ENCODE data around the gene FADS2. TPM values are rescaled to one million over a fixed set of nuclear protein-coding genes. Genes with fewer than 3 reads are reported as not detected.

FADS2 gene
- polyA plus RNA-seq, 1 donor from 2014 or later = 145 TPM

DNA sequence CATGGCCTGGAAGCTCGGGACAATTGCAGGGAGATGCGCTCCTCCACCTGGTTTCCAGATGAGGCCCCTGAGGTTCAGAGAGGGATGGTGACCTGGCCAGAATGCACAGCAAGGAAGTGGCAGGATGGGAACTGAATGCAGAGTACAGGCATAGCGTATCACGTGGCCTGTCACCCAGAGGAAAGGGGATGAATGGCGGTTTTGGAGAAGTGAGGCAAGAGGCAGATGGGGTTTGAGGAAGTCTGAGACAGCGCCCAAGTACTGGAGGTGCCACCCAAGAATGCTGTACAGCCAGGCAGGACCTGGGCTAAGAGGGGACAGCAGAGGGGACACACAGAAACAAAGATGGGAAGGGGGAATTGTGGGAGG lies 84.4 kb downstream of the FADS2 start:
- H3K9me2 ChIP-seq (ENCODE audit: insufficient read depth, low read length) = no peaks in the 10 kb centered on the region
- H3K4me3 ChIP-seq (ENCODE audit: low read length) = no peak overlapping the region
- no peak for TF ChIP-seq RAD21 (conservative IDR thresholded peaks at IDR 0.05)
- TF ChIP-seq POLR2AphosphoS5 (IDR thresholded peaks at IDR 0.05) = no peak
- TF ChIP-seq, protein P1, sequence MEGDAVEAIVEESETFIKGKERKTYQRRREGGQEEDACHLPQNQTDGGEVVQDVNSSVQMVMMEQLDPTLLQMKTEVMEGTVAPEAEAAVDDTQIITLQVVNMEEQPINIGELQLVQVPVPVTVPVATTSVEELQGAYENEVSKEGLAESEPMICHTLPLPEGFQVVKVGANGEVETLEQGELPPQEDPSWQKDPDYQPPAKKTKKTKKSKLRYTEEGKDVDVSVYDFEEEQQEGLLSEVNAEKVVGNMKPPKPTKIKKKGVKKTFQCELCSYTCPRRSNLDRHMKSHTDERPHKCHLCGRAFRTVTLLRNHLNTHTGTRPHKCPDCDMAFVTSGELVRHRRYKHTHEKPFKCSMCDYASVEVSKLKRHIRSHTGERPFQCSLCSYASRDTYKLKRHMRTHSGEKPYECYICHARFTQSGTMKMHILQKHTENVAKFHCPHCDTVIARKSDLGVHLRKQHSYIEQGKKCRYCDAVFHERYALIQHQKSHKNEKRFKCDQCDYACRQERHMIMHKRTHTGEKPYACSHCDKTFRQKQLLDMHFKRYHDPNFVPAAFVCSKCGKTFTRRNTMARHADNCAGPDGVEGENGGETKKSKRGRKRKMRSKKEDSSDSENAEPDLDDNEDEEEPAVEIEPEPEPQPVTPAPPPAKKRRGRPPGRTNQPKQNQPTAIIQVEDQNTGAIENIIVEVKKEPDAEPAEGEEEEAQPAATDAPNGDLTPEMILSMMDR (IDR thresholded peaks at IDR 0.05; ENCODE audit: poor library complexity, severe bottlenecking) = no peak
- no peak for TF ChIP-seq SMC3 (conservative IDR thresholded peaks at IDR 0.05; ENCODE audit: poor library complexity)
- TF ChIP-seq, protein P2, sequence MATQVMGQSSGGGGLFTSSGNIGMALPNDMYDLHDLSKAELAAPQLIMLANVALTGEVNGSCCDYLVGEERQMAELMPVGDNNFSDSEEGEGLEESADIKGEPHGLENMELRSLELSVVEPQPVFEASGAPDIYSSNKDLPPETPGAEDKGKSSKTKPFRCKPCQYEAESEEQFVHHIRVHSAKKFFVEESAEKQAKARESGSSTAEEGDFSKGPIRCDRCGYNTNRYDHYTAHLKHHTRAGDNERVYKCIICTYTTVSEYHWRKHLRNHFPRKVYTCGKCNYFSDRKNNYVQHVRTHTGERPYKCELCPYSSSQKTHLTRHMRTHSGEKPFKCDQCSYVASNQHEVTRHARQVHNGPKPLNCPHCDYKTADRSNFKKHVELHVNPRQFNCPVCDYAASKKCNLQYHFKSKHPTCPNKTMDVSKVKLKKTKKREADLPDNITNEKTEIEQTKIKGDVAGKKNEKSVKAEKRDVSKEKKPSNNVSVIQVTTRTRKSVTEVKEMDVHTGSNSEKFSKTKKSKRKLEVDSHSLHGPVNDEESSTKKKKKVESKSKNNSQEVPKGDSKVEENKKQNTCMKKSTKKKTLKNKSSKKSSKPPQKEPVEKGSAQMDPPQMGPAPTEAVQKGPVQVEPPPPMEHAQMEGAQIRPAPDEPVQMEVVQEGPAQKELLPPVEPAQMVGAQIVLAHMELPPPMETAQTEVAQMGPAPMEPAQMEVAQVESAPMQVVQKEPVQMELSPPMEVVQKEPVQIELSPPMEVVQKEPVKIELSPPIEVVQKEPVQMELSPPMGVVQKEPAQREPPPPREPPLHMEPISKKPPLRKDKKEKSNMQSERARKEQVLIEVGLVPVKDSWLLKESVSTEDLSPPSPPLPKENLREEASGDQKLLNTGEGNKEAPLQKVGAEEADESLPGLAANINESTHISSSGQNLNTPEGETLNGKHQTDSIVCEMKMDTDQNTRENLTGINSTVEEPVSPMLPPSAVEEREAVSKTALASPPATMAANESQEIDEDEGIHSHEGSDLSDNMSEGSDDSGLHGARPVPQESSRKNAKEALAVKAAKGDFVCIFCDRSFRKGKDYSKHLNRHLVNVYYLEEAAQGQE (IDR thresholded peaks at IDR 0.05; ENCODE audit: borderline replicate concordance) = no peak
- no peak for TF ChIP-seq EZH2 (IDR thresholded peaks at IDR 0.05; ENCODE audit: borderline replicate concordance, insufficient read depth, low read length, poor library complexity, severe bottlenecking)
- no peak for TF ChIP-seq MXI1 (conservative IDR thresholded peaks at IDR 0.05; ENCODE audit: poor library complexity, severe bottlenecking)
- no peak for TF ChIP-seq TAF1 (IDR thresholded peaks at IDR 0.05; ENCODE audit: low read depth)
- TF ChIP-seq EP300 (conservative IDR thresholded peaks at IDR 0.05; ENCODE audit: poor library complexity, severe bottlenecking) = no peak
- H3K9me3 ChIP-seq (ENCODE audit: low read length) = no peaks in the 10 kb centered on the region
- no peaks in the 10 kb centered on the region for H3K36me3 ChIP-seq (ENCODE audit: insufficient read depth, low read length)
- no peak overlapping the region for H2AFZ ChIP-seq (ENCODE audit: low read depth, low read length)
- H3K4me2 ChIP-seq (ENCODE audit: low read length) = no peak overlapping the region
- H3K9ac ChIP-seq (ENCODE audit: low read length) = no peak overlapping the region
- H3K79me2 ChIP-seq (replicated peaks; ENCODE audit: insufficient read depth, low read length) = no peaks in the 10 kb centered on the region
- H3K27me3 ChIP-seq (ENCODE audit: insufficient read depth, low read depth, low read length) = peaks cover 12% of the 10 kb centered on the region
- no peaks in the 10 kb centered on the region for H4K20me1 ChIP-seq (ENCODE audit: insufficient read depth)
- no peaks in the 10 kb centered on the region for H3F3A ChIP-seq (ENCODE audit: insufficient read depth, low read length, poor library complexity, severe bottlenecking)
- no peak overlapping the region for H3K27ac ChIP-seq (ENCODE audit: low read length)

DNA sequence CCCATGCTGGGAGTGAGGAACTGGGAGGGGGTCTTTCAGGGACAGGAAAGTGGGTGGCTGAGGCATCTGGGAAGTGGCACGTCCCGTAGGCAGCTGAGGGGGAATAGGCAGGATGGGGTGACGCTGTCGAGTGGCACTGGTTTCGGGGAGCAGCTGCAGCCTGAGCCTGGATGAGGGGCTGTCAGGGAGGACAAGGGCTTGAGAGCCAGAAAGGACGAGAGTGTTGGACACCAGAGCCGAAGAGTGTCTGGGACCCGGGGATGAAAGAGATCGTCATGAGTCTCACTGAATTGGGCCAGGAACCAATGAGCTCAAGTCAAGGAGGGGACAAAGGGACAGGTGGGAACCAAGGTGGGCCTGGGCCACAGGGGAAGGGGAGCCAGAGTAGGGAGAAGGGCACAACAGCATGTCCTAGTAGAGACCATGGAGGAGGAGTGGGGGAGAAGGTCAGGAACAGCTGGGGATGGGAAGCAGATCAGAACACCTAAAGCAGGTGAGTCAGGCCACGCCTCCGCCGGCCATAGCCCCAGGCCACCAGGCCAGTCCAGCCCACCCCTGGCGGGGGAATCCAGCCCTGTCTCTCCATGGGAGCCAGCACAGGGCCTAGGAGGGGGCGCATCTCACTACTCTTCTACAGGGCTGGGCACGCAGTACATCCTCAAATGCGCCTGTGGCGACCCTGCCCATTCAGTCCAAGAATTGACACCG lies 85.0 kb downstream of the FADS2 start:
- Histone ChIP-seq H3F3A (ENCODE audit: insufficient read depth, low read length, poor library complexity, severe bottlenecking) (no peaks in the 10 kb centered on the region), H3K4me2 (ENCODE audit: low read length) (no peak overlapping the region), H3K79me2 (replicated peaks; ENCODE audit: insufficient read depth, low read length) (no peaks in the 10 kb centered on the region), H3K27ac (ENCODE audit: low read length) (no peak overlapping the region), H3K9me2 (ENCODE audit: insufficient read depth, low read length) (no peaks in the 10 kb centered on the region), H3K9ac (ENCODE audit: low read length) (no peak overlapping the region), H3K9me3 (ENCODE audit: low read length) (no peaks in the 10 kb centered on the region), H2AFZ (ENCODE audit: low read depth, low read length) (no peak overlapping the region), H3K27me3 (ENCODE audit: insufficient read depth, low read depth, low read length) (peaks cover 19% of the 10 kb centered on the region), H4K20me1 (ENCODE audit: insufficient read depth) (no peaks in the 10 kb centered on the region), H3K36me3 (ENCODE audit: insufficient read depth, low read length) (no peaks in the 10 kb centered on the region), H3K4me3 (ENCODE audit: low read length) (no peak overlapping the region)
- TF ChIP-seq EP300 (conservative IDR thresholded peaks at IDR 0.05; ENCODE audit: poor library complexity, severe bottlenecking) = no peak
- TF ChIP-seq MXI1 (conservative IDR thresholded peaks at IDR 0.05; ENCODE audit: poor library complexity, severe bottlenecking) = no peak
- no peak for TF ChIP-seq TAF1 (IDR thresholded peaks at IDR 0.05; ENCODE audit: low read depth)
- TF ChIP-seq POLR2AphosphoS5 (IDR thresholded peaks at IDR 0.05) = no peak
- TF ChIP-seq, protein P2 (IDR thresholded peaks at IDR 0.05; ENCODE audit: borderline replicate concordance) = no peak
- no peak for TF ChIP-seq RAD21 (conservative IDR thresholded peaks at IDR 0.05)
- no peak for TF ChIP-seq SMC3 (conservative IDR thresholded peaks at IDR 0.05; ENCODE audit: poor library complexity)
- TF ChIP-seq, protein P1 (IDR thresholded peaks at IDR 0.05; ENCODE audit: poor library complexity, severe bottlenecking) = no peak
- TF ChIP-seq EZH2 (IDR thresholded peaks at IDR 0.05; ENCODE audit: borderline replicate concordance, insufficient read depth, low read length, poor library complexity, severe bottlenecking) = no peak
